GM10847 (cell line): Measurements from ENCODE around the gene ASIP.

ENCODE experiments used
- POLR2A ChIP-seq: IDR thresholded peaks from 2 replicates; pipeline ENCODE4 v1.6.1; 2011; ENCODE audit not compliant: insufficient read length; ENCODE audit errors: extremely low read depth

Gene ASIP

DNA sequence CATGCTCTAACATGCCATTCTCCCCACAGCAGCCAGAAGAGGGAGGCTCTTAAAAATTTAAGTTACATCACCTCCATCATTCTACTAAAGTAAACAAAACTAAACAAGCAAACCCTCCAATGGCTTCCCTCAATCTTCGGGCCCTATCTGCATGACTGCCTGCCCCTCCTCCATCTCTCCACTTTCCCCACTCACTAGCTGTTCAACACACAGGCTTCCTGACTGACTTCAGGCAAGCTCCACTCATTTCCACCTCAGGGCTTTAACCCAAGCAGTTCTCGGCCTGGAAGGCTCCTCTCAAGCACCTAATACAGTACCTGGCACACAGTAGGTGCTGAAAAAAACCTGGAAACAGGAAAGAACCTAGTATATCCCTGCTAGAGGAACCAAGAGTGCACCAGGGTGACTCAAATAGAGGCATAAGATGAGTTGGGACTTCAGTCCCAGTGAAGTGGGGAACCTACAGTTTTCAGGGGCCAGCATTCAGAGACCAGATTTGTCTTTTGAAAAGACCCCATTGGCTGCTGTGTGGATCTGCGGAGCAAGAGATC is 59.1 kb downstream of the ASIP start:
- TF ChIP-seq POLR2A: no peak

DNA sequence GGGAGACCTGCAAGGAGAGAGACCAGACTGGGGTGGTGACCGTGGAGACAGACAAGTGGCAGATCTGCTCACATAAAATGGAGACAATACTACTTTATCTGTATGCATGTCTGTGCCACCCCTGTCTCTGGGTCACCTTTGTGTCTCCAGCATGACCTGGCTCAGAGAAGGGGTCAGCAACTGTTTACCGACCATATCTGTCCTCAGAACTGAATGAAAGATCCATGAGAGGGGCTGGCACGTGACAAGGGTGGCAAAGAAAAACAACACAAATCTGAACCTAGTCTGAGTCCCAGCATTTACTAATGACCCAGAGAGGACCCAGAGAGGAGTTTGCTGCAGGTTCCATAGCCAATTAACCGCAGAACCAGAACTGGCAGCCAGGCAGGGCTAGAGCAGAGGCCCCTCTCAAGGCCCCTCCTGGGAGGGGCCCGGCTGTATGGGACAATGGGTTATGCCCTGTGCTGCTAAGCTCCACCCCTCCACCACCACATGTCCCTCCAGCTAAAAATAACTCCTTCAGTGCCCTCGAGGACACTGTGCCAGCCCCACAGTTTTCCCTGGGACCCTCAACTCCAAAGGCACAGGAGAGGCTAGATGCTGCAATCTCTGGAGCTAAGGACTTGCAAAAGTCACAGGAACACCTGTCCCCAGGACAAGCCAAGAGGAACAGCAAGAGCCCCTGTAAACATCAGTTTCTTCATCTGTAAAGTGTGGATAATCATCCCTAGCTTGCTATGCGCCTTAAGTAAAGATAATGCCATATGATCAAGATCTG is 59.8 kb downstream of the ASIP start:
- TF ChIP-seq POLR2A: no peak

DNA sequence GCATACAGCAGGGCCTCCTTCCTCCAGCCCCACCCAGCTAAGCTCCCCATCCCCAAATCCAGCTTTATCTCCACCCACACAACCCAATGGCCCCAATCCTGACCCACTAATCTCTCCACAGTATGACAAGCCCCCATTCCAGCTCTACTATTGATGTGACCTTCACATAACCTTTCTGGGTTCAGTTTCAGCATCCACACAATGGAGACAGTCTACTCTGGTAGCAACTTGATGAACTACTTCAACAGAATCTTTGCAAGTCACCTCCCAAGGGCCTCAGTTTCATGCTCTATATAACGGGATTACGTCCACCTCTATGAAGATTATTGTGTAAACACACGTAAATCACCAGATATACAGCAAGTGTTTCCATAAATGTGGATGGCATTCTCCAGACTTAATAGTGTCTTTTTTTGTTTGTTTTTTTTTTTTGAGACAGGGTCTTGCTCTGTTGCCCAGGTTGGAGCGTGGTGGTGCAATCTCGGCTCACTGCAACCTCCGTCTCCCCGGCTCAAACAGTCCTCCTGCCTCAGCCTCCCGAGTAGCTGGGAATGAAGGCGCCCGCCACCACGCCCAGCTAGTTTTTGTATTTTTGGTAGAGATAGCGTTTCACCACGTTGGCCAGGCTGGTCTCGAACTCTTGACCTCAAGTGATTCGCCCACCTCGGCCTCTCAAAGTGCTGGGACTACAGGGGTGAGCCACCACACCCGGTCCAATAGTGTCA is 60.5 kb downstream of the ASIP start:
- TF ChIP-seq POLR2A: no peak

DNA sequence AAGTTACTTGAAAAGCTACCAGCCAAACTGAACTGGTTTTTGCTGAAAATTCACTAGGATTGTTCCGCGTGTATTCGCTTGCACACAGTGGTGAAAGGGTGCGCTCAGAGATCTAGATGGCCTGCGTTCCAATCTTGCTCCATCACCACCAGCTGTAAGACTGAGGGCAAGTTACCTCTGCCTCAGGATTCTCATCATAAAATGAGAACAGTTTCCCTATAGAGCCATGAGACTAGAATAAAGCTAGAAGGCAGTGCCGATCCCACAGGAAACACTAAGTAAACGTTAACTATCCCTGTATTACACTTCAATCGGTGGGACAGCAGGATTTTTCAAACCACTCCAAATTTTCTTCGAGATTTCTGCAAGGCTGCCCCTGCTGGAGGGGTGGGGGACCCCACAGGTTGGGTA is 61.1 kb downstream of the ASIP start:
- no peak for TF ChIP-seq POLR2A

DNA sequence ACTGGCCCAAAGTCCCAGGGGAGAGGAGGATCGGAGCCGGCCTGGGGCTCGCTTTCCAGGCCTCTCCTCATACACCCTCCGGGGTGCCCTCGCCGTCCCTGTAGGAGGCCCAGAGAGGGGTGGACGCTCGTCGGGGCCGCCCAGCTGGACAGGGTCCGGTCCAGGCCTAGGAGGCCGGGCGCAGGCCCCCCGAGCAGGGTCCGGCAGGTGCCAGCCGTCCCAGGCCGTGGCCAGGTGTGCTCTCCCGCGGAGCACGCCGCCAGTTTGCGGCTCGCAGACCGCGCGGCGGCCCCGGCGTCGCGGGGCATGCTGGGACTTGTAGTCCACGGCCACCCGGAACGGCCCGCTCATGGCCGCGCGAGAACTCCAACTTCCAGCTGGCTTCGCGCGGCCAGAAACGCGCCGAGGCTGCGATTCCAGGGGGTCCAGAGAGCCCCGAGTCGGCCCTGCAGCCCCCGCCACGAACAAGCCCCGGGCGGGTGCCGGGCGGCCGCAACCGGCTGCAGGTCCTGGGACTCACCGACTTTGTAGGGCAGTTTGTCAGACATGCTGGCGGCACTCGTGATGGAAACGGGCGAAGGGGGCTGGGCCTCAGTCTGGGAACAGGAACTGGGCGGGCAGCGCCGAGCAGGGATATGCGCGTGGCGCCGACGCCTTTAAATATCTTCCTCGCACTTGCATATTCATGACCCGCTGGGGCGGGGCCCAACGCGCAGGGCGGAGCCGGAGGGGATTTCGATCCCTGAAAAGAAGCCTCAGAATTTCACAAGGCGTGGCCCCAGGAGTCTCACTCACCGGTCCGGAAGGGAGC is 61.7 kb downstream of the ASIP start, which contains the start of gene AHCY:
AHCY (minus strand) TSS at position 633 of the 811 bp plus-strand sequence; CDS start at position 548, 85 bp downstream.
- peak; percentile 75 for TF ChIP-seq POLR2A

DNA sequence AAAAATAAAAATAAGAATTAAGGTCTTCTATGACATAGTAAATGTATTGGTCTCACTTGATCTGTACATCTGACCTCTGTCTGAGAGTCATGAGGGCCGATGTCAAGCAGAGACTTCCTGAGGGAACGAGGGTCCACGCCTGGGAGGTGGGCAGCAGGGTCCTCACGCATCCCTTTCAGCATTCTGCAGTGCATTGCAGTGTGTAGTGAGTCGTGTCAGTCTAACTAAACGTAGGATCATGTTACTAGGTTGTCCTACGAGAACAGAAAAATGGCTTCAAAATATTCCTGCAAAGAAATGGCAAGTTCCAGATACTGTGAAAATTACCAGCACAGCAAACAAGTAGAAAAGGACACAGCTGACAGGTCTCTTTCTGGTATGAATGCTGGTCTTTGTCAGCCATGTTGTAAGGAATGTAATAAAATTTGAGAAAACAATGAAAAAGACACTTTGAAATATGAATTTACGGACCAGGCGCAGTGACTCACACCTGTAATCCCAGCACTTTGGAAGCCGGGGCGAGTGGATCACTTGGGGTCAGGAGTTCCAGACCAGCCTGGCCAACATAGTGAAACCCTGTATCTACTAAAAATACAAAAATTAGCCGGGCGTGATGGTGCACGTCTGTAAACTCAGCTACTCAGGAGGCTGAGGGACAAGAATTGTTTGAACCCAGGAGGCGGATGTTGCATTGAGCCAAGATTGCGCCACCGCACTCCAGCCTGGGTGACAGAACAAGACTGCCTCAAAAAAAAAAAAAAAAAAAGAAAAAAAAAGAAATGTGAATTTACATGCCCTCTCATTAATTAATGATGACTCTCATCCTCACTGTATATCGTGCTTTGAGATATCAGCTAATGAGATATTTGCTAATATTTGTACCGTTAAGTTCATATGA is 64.4 kb downstream of the ASIP start:
- no peak for TF ChIP-seq POLR2A

DNA sequence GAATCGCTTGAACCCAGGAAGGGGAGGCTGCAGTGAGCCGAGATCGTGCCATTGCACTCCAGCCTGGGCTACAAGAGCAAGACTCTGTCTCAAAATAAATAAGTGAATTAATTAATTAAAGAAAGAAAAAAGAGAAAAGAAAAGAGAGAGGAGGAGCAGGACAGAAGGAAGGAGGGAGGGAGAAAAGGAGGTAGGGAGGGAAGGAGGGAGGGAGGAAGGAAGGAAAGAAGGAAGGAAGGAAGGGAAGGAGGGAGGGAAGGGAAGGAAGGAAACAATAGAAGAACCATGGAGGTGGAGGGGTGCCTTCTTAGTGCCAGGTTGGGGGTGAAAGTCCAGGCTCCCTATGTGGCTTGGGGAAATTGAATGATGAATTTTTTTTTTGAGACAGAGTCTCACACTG is 68.5 kb downstream of the ASIP start:
- no peak for TF ChIP-seq POLR2A

DNA sequence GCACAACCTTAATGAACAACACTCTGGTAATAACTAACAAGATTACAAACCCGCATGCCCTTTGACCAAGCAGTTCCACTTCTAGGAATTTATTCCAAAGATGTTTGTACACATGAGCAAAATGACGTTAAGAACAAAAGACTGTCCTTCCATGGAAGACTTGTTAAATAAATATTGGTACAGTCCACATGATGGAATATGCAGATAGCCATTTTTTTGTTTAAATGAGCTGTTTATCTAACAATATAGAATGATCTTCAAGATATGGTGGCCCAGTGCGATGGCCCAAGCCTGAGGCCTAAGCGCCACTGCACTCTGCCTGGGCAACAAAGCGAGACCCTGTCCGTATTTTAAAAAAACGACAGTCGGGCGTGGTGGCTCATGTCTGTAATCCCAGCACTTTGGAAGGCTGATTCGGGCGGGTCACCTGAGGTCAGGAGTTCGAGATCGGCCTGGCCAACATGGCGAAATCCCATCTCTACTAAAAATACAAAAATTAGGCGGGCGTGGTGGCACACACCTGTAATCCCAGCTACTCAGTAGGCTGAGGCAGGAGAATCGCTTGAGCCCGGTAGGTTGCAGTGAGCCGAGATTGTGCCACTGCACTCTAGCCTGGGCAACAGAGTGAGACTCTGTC is 69.4 kb downstream of the ASIP start:
- TF ChIP-seq POLR2A: no peak

DNA sequence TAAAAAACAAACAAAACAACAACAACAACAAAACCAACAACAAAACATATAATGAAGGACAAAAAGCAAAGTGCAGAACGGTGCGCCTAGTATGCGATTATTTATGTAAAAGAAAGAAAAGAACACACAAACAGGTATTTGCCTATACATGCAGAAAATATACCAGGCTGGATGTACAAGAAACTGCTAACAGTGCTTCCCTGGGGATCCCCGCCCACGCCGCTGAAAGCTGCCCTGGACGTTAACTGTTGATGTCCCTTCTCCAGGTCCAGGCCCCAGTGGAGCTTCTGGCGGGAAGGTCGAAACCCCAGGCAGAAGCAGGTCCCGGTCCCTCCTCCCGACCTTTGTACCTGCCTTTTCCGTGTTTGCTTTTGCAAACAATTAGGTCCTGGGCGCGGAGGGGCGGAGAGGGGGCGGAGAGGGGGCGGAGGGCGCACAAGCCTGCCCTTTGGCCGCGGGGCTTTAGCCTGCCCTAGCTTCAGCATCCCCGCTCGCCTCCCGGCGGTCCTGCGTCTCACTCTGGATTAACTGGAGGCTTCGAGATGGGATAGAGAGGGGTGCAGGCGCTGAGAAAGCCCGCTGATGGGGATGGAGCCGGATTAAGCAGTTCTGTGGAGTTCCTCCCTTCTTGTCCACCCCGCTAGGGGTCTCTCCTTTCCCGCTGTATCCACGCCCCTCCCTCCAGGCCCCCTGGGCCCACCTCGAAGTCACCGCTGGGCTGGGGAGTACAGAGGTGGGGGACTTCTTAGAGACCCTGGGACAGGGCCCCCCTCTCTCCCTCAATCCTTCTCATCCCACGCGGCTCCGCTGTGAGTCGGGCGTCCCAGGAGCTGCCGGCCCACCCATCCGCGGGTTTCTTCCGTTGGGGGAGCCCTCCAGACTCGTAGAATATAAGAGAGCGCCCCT is 70.1 kb downstream of the ASIP start:
- no peak for TF ChIP-seq POLR2A

DNA sequence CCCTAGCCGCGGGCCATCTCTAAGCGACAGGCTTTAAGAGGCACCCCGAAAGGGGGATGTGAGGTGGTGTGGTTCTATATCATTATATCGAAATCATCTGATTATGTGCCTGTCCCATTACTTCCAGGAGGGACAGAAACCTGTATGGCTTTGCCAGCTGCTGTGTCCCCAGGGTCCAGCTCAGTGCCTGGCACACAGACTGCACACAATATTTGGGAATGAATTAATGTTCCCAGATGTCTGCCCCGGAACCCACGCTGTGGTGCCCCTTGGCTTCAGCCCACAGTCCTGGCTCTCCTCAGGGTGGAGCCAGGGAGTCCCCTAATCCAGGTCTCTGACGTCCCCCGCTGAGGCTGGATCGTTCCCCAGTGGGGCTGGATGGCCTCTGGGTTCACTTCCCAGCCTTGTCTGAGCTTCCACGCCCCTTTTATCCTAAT is 70.8 kb downstream of the ASIP start:
- no peak for TF ChIP-seq POLR2A

DNA sequence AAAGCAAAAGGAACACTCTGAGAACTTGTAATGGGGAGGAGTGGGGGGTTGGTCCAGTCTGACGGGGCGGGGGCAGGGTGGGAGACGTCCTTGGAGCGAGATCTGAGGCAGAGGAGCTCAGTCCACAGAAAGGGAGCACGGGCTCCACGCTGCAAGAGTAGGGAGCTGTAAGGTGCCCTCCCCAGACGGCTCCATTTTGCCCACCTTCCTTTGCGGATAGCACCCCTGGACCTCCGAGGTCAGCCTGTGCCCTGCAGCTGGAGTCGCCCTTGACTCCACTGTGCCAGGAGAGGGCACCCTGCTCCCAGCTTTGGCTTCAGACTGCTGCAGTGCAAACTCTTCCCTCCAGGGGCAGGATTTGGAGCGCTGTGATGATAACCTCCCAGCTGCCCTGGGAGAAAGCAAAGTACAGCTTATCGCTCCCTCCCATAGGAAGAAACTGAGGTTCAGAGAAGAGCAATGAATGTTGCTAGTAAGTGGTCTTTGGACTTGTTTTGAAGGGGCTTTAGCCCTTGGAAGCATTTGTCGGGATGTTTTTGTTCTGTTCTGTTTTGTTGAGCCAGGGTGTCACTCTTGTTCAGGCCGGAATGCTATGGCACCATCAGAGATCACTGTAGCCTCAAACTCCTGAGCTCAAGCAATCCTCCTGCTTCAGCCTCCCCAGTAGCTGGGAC is 71.5 kb downstream of the ASIP start:
- no peak for TF ChIP-seq POLR2A

DNA sequence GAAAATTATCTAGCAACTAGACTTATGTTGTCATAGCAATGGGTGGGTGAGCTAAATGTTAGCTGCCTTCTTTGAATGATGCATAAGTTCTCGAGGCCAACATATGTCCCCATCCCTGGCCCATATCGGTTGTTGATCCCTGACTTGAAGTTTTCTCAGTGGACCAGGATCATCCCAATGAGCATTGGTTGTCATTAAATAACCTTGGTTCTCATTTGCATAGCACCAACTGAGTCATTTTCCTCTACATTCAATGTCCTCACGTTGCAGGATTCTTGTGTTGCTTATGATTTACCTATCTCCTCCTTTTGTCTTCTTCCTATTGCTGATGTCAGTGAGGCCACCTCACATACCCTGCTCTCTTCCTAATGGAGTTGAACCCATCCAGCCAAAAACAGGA is 74.0 kb downstream of the ASIP start:
- no peak for TF ChIP-seq POLR2A
